Aorta (tissue), 5 donors: ENCODE data around the gene TNRC6C. TPM values are rescaled to one million over a fixed set of nuclear protein-coding genes. Genes with fewer than 3 reads are reported as not detected.

Experiments
- ATAC-seq: fragments of 200-7000 bp; cut with Tn5 transposase; one replicate; pipeline ENCODE4 v1.9.1; 2022; ENCODE audit warnings: moderate library complexity; ENCODE audit not compliant: low FRiP score
- DNase-seq, 2 donors: peaks; one replicate each; pipeline ENCODE4 v3.0.0-alpha.2; 2020
- H3K27ac ChIP-seq, 2 donors: one replicate each; pipeline ENCODE4 v1.5.1; 2013; ENCODE audit warnings: low read length in 2 of 2, mild to moderate bottlenecking in 2 of 2, moderate library complexity in 2 of 2, control low read depth in 1 of 2, inconsistent platforms in 1 of 2, low read depth in 1 of 2
- H3K27me3 ChIP-seq, 2 donors: one replicate each; pipeline ENCODE4 v1.6.1; 2013; ENCODE audit warnings: control low read depth in 1 of 2, low read length in 1 of 2, mild to moderate bottlenecking in 1 of 2, moderate library complexity in 1 of 2; ENCODE audit not compliant: insufficient read depth in 2 of 2, control insufficient read depth in 1 of 2
- H3K36me3 ChIP-seq, 2 donors: one replicate each; pipeline ENCODE4 v1.6.1; 2013; ENCODE audit warnings: control low read depth in 1 of 2, low read length in 1 of 2, mild to moderate bottlenecking in 1 of 2; ENCODE audit not compliant: insufficient read depth in 2 of 2, control insufficient read depth in 1 of 2
- H3K4me1 ChIP-seq, 2 donors: one replicate each; pipeline ENCODE4 v1.6.1; 2013; ENCODE audit warnings: low read length in 2 of 2, control low read depth in 1 of 2, mild to moderate bottlenecking in 1 of 2, moderate library complexity in 1 of 2; ENCODE audit not compliant: insufficient read depth in 2 of 2, control insufficient read depth in 1 of 2
- H3K4me3 ChIP-seq, 2 donors: one replicate each; pipeline ENCODE4 v1.5.1; 2013; ENCODE audit warnings: low read length in 2 of 2, control low read depth in 1 of 2, mild to moderate bottlenecking in 1 of 2
- H3K9me3 ChIP-seq: one replicate; pipeline ENCODE4 v1.6.1; 2013; ENCODE audit warnings: mild to moderate bottlenecking, low read length; ENCODE audit not compliant: control insufficient read depth
- WGBS, 2 donors: extraction: QIAGEN DNeasy Blood & Tissue Kit; methylation state at CpG; one replicate each; pipeline ENCODE4 v1.1.7; 2013; 5-methylcytosine and 5-hydroxymethylcytosine counted together
- intact Hi-C, 2 donors: fragments of 100-400 bp; cut with DNase I; formaldehyde crosslinking; loops; one replicate each; pipeline versions ENCODE4 v1.14.2 to v1.15.0; 2022
- polyA plus RNA-seq, 2 donors: library from polyadenylated mRNA; stranded (reverse); fragments of 200-250 nt; gene quantifications; one replicate each; pipeline ENCODE4 v1.2.3, GENCODE V29; 2013
- total RNA-seq, 2 donors: library from RNA; stranded (reverse); fragmentation: NEBNext Ultra II Directional; extraction: Animal tissue kit (Norgen Biotek cat#: 25700); gene quantifications; one replicate each; pipeline ENCODE4 v1.2.1, GENCODE V29; 2021
- donor health status: healthy with polysubstance abuse.
- donor health status: Bipolar disorder and iron deficiency.
- donor health status: DM: no; HTN: no; CAD: no.
- donor health status: DM: no; HTN: no; CAD: no.
- donor health status: DM: yes; HTN: yes; CAD: no.

TNRC6C gene
- total and polyA plus RNA-seq, 4 donors, result 3.3 to 62.2 (median 28.6) TPM

- ATAC-seq, result no peak
- no peak for DNase-seq
- 90% methylated on average over 7 of the region's 7 CpGs for WGBS, 2 donors
These were observed 17.5 kb upstream of the TNRC6C start for GRCh38 chr17:77941004-77941403.

DNA sequence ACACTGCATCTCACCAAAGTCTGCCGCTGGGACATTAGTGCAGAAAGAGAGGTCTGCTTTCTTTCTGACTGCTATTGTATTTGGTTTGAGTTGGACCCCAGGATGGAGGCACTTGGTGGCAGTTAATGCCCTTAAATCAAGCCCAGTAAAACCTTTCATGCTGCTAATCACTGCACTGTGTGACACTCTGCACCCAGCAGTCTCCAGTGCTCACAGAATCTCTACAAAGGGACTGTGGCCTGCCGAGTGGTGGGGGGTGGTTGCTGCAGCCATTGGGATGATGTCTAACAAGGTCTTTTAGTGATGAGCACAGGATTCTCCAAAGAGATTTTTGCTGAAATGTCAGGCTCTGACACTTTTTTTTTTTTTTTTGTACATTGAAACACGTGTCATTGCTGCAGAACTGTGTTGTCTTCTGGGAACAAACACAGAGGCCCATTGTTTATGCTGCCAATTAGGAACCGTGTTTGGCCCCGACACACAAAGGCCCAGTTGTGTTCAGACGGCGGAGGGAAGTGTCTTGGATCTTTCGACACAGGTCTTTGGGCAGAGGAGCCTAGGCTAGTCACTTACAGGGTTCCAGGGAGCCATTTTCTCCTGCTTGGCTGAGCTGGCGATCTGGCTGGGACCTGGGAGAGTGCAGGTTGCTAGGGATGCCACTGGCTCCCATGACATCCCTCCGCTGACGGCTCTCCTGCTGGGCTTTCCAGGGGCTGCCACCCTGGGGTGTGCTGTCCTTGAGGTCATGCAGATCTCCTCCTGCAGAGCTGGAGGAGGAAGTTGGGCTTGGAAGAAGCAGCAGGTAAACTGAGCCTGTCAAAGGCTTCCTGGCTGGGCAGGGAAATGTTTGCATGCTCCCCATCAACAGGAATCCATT, 16.2 kb upstream of the TNRC6C start:
- Histone ChIP-seq H3K4me1 (no peaks in the 10 kb centered on the region), H3K36me3 (no peaks in the 10 kb centered on the region), H3K4me3 (no peak overlapping the region), H3K9me3 (no peaks in the 10 kb centered on the region), H3K27me3 (no peaks in the 10 kb centered on the region), H3K27ac (no peak overlapping the region)
- ATAC-seq, result no peak
- no peak for DNase-seq
- 91 to 92% methylated on average over 11 of the region's 11 CpGs for WGBS, 2 donors
- intact Hi-C loops, result no loop called here

More at GRCh38 chr17:77941004-77941403, 17.5 kb upstream of the TNRC6C start:
- Histone ChIP-seq H3K4me1 (no peaks in the 10 kb centered on the region), H3K27ac (no peak overlapping the region), H3K4me3 (no peak overlapping the region), H3K27me3 (no peaks in the 10 kb centered on the region), H3K9me3 (no peaks in the 10 kb centered on the region), H3K36me3 (no peaks in the 10 kb centered on the region)
- intact Hi-C loops, result no loop called here

DNA sequence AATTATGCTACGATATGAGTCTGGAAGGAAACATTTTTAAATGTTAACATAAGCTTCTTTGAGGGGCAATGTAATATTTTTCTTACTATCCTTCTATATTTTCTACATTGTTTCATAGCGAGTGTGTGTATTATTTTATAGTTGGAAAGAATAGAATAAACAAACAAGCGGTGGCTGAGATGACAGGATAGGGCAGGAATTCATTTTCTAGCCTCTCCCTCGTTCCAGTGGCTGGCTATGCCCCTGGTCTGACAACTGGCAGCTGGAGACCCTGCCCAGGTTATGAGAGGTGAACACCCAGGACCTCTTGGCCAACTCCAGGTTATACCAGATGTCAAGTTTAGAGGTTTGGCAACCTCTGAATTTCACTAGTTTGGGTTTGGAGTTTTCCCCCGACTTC, 14.5 kb upstream of the TNRC6C start:
- intact Hi-C loops, result no loop called here
- WGBS, 2 donors, result 59 to 64% methylated on average over 5 of the region's 5 CpGs
- ATAC-seq (no peak), DNase-seq (no peak)
- H3K27ac ChIP-seq, result no peak overlapping the region
- H3K4me1 ChIP-seq, result no peaks in the 10 kb centered on the region
- H3K36me3 ChIP-seq, result no peaks in the 10 kb centered on the region
- no peaks in the 10 kb centered on the region for H3K9me3 ChIP-seq
- H3K27me3 ChIP-seq, result no peaks in the 10 kb centered on the region
- H3K4me3 ChIP-seq, result no peak overlapping the region

DNA sequence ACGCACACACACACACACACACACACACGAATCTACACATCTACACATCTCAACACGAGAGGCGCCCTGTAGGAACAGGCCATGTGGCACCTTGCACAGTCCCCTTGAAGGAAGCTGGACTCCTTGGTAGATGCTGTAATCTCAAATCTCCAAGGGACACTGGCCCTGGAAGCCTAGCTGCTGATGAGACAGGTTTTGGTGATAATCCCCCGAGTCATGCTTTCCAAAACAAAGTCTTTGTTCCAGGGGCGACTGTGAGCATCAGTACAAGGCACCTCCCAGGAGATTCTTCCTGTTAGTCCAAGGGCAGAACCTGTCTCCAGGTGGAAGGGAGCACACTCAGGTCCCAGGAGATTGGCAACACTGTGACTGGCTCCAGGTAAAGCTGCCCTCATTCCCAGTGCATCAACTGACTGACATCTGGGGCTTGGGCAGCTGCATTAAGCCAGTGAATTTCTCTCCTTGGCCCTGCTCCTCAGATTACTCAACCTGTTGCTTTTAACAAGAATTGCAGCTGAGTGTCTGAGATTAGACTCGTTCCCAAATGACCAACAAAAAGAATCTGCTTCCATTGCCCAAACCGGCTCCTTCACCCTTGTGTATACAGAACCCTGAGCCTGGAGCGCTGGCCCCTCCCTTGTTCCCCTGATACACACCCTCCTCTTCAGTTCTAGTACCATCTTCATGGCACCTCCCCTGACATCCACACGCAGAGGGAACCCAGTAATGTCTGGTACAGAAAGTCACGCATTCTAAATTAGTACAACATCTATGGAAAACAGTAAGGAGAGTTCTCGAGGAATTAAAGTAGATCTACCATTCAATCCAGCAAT, 13.9 kb upstream of the TNRC6C start:
- H3K4me1 ChIP-seq, result no peaks in the 10 kb centered on the region
- H3K27me3 ChIP-seq, result no peaks in the 10 kb centered on the region
- H3K9me3 ChIP-seq, result no peaks in the 10 kb centered on the region
- ATAC-seq (peak; percentile 19), DNase-seq (no peak)
- H3K4me3 ChIP-seq, result no peak overlapping the region
- intact Hi-C loops, result no loop called here
- H3K27ac ChIP-seq, result no peak overlapping the region
- 79 to 82% methylated on average over 12 of the region's 12 CpGs for WGBS, 2 donors
- no peaks in the 10 kb centered on the region for H3K36me3 ChIP-seq

GRCh38 chr17:77946900-77947645, 11.4 kb upstream of the TNRC6C start:
- H3K4me1 ChIP-seq, result no peaks in the 10 kb centered on the region
- ATAC-seq (no peak), DNase-seq (no peak)
- H3K27me3 ChIP-seq, result no peaks in the 10 kb centered on the region
- no peaks in the 10 kb centered on the region for H3K9me3 ChIP-seq
- no peak overlapping the region for H3K27ac ChIP-seq
- intact Hi-C loops, result no loop called here
- no peaks in the 10 kb centered on the region for H3K36me3 ChIP-seq
- H3K4me3 ChIP-seq, result no peak overlapping the region
- WGBS, 2 donors, result 88 to 95% methylated on average over 6 of the region's 6 CpGs

GRCh38 chr17:77948690-77949114, 9.8 kb upstream of the TNRC6C start:
- Histone ChIP-seq H3K36me3 (no peaks in the 10 kb centered on the region), H3K4me1 (no peaks in the 10 kb centered on the region), H3K4me3 (no peak overlapping the region), H3K27me3 (no peaks in the 10 kb centered on the region), H3K9me3 (no peaks in the 10 kb centered on the region), H3K27ac (no peak overlapping the region)
- 21 to 28% methylated on average over 3 of the region's 3 CpGs for WGBS, 2 donors
- DNase-seq (no peak), ATAC-seq (peak; percentile 63)
- intact Hi-C loops, result no loop called here

DNA sequence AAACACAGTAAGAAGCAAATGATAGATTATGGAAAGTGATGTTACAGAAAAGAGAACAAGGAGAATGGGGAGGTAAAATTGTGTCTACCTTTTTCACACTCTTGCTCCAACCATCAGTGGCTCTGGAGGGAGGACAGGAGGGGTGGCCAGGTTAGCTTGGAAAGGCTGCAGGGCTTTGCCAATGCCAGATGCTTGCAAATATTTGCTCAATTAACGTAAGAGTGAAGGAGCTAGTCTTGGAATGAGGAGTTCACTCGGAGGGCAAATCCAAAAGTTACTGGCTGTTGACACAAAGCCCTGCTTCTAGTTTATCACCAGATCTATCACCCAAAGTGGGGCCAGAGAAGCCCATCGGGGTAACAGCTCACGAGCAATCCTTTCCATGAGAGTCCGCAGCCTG, 7.4 kb upstream of the TNRC6C start:
- Histone ChIP-seq H3K27ac (no peak overlapping the region), H3K36me3 (no peaks in the 10 kb centered on the region), H3K4me1 (no peaks in the 10 kb centered on the region), H3K9me3 (no peaks in the 10 kb centered on the region), H3K27me3 (no peaks in the 10 kb centered on the region), H3K4me3 (no peak overlapping the region)
- 64 to 66% methylated on average over 5 of the region's 5 CpGs for WGBS, 2 donors
- intact Hi-C loops, result no loop called here
- DNase-seq (no peak), ATAC-seq (no peak)

- no peaks in the 10 kb centered on the region for H3K9me3 ChIP-seq
- DNase-seq (no peak), ATAC-seq (no peak)
- H3K27me3 ChIP-seq, result no peaks in the 10 kb centered on the region
- no peaks in the 10 kb centered on the region for H3K36me3 ChIP-seq
- H3K27ac ChIP-seq, result no peak overlapping the region
- 88 to 96% methylated on average over 5 of the region's 5 CpGs for WGBS, 2 donors
- peaks cover 0 to 2% of the 10 kb centered on the region in 2 donors for H3K4me1 ChIP-seq
- H3K4me3 ChIP-seq, result no peak overlapping the region
- intact Hi-C loops, result no loop called here
These were observed 6.1 kb upstream of the TNRC6C start for GRCh38 chr17:77952368-77952767.
